NCI-H2227 treated with DMSO at 0.1 percent for 48 hours (cell line): ENCODE data around the gene CELSR2.
"Not testable (repeated sequence)": the region's sequence is repeated elsewhere in the genome, so short reads cannot be mapped to it uniquely, and the experiment has no call there.

ENCODE experiments used
- DNase-seq: peaks from one replicate; lab custom pipeline; 2025; lab: John Stamatoyannopoulos, UW

CELSR2 gene, protein sequence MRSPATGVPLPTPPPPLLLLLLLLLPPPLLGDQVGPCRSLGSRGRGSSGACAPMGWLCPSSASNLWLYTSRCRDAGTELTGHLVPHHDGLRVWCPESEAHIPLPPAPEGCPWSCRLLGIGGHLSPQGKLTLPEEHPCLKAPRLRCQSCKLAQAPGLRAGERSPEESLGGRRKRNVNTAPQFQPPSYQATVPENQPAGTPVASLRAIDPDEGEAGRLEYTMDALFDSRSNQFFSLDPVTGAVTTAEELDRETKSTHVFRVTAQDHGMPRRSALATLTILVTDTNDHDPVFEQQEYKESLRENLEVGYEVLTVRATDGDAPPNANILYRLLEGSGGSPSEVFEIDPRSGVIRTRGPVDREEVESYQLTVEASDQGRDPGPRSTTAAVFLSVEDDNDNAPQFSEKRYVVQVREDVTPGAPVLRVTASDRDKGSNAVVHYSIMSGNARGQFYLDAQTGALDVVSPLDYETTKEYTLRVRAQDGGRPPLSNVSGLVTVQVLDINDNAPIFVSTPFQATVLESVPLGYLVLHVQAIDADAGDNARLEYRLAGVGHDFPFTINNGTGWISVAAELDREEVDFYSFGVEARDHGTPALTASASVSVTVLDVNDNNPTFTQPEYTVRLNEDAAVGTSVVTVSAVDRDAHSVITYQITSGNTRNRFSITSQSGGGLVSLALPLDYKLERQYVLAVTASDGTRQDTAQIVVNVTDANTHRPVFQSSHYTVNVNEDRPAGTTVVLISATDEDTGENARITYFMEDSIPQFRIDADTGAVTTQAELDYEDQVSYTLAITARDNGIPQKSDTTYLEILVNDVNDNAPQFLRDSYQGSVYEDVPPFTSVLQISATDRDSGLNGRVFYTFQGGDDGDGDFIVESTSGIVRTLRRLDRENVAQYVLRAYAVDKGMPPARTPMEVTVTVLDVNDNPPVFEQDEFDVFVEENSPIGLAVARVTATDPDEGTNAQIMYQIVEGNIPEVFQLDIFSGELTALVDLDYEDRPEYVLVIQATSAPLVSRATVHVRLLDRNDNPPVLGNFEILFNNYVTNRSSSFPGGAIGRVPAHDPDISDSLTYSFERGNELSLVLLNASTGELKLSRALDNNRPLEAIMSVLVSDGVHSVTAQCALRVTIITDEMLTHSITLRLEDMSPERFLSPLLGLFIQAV (N-terminal part only)

DNA sequence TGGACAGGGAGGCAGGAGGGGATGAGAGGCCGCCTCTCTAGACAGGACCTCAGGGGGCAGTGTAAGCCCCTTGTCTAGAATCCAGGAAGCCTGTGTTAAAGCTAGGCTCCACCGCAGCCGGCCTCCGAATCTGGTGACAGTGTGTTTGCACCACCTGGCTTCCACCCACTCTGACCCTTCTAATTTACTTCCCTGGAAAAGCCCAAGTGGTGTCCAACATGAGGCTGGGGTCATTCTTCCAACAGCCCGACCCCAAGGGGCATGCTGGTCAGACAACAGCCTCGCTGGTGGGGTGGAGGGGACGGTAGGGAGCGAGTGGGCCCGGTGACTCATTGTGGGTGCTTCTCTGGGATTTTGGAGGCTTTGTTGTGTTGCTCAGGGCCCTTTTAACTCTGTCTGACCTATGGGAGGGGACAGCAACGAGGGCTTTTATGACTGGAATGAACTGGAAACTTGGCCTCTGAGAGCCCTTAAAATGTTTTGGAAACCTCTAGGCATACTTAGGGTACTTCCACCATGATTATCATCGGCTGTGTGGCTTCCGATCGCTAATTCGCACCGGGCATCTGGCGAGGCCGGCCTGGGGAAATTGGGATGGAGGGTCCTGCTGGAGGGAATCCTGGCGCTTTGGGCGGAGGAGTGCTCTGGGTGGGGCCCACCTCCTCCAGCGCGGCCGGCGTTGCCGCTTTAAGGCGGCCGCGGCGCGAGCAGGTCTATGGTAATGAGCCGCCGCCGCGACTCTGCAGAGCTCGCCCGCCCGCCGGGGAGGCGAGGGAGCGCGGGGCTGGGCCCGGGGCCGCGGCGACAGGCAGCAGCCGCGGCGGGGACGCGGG is at the start of gene CELSR2:
Gene CELSR2, plus strand, starts transcription at position 743 of the 833 bp plus-strand sequence. CDS start 541 bp downstream, outside the sequence.
- peak; percentile 46 for DNase-seq

DNA sequence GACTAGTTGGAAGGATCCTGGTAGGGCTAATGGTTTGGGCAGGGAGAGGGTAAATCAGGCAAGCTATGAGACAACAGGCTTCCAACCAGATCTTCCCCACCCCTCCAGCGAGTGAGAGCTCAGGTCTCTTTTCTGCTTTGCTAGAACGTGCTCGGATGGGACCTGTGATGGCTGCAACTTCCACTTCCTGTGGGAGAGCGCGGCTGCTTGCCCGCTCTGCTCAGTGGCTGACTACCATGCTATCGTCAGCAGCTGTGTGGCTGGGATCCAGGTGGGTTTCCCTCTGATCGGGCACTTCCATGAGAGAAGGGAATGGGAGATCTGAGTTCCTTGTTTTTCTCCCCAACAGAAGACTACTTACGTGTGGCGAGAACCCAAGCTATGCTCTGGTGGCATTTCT is 49.6 kb upstream of the CELSR2 start:
- DNase-seq: no peak

DNA sequence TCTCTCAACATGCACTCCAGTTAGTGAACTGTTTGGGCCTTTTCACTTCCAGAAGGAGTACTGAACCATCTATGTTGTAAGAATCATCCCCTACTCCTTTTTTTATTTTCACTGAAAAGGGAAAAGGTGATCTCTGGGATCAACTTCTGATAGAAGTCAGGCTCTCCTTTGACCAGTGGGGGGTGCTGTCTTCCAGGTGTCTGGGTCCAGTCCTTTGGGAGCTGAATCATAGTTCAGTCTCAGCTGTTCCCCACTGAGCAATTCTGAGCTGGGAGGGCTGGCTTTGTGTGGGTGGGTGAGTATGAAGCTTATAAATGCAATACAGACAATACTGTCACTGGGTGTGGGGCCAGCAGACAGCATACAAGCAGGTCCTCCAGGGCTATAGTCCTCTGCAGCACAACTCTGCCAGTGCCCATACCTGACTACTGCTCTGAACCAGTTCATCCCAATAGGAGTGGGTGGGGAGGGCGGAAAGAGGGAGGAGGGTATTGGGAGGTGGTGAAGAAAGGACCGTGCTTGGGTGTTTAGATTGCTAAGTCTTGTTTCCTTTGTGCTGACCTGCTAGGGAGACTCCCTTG is 48.1 kb upstream of the CELSR2 start:
- peak; percentile 28 for DNase-seq

DNA sequence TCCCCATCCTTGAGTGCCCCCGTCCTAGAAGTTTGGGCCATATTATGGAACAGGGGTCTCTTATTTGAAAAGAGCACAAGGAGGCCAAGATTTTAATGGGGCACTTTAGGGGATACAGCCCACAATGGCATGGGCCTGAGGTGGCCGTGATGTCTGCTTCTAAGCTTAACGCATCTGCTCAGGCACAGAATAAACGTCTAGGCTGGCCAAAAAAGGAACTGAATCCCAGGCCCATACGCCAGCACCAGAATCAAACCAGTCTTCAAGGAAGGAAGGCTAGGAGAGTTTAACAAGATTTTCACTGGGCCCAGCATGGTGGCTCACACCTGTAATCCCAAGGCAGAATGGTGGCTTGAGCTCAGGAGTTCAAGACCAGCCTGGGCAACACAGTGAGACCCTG is 44.9 kb upstream of the CELSR2 start:
- no peak for DNase-seq

DNA sequence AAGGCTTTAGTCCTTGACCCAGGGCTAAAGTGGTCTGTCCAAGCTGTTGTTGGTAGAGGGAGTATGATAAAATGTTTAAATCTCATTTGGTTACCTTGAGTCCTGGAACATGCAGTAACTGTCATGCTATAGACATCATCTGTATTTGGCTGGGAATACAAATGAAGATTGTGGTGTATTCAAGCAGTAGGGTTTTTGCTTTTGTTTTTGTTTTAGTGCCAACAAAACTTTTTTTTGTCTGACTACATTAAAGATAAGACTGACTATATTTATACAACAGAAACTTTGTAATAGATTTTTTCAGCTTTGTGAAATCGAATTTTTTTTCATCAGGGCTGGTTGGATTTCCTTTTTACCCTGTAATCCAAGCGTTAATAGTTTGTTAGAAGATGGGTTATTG is 43.0 kb upstream of the CELSR2 start:
- no peak for DNase-seq

DNA sequence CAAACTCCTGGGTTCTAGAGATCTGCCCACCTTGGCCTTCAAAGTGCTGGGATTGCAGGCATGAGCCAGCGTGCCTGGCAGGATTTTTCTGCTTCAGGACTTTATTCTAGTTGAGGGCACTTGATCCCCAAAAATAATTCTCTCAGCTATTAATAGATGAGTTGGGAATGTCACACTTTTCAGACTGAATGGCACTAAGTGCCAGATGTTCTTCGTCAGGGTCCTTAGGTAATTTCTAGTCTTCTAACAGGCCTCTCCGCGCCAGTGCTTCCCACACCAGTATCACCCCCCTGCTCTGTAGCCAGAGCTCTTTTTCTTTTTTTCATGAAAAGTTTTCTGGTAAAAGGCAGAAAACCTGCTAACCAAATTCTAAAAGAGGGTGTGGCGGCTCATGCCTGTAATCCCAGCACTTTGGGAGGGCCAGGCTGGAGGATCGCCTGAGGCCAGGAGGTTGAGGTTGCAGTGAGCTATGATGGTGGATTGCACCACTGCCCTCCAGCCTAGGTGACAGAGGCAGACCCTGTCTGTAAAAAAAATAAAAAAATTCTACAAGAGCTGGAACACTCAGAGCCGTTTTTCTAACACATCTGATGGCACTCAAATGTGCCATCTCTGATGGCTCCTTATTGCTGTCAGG is 41.8 kb upstream of the CELSR2 start:
- DNase-seq: no peak

DNA sequence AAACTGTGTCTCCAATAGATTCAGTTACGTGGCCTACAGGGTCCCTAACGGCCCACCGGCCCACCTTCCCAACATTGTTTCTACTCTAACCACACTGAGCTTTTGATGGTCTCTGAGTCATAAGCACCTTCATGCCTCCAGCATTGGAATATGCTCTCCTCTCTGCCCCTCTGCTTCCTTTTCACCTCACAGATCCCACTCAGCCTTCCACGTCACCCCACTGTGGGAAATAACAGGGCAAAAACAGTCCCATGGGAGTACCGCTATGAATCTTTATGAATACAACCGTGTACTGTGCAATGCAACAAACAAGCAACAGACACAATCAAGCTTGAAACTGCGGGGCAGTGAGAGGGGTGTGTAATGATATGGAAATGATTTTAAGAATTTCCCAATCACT is 40.9 kb upstream of the CELSR2 start:
- DNase-seq: no peak

DNA sequence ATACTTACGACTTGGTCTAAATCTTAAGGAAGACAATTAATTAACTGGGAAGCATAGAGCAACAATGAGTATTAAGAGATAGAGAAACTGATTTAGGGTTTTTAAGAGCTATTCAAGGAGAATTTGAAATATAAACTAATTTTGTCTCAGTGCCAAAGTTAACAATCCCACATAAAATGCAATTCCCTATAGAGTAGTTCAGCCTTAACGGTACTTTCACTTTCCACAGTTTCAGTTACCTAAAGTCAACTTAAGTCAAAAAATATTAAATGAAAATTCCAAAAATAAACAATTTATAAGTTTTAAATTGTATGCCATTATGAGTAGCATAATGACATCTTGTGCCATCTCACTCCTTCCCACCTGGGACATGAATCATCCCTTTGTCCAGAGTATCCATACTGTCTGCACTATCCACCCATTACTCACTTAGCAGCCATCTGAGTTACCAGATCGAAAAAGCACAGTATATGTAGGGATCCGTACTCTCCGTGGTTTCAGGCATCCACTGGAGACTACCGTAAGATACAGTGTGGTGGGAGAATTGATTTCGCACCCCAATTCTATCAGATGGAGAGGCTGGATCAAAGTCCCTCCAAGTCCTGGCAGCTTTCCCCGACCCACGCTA is 40.4 kb upstream of the CELSR2 start:
- DNase-seq: no peak

DNA sequence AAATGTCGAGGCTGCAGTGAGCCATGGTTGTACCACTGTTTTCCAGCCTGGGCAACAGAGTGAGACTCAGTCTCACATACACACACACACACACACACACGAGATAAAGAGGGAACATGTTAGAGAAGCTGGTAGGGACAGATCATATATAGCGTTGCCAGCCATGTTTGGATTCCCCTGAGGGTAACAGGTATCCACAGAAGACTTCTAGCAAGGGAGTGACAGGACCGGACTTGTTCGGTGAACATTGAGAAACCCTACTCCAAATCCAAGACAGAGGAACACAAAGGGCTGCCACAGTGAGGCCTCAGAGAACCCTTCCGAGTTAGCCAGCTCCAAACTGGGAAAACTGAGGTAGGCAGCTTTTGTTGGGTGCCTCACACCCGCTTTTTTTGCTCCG is 39.3 kb upstream of the CELSR2 start:
- DNase-seq: no peak

DNA sequence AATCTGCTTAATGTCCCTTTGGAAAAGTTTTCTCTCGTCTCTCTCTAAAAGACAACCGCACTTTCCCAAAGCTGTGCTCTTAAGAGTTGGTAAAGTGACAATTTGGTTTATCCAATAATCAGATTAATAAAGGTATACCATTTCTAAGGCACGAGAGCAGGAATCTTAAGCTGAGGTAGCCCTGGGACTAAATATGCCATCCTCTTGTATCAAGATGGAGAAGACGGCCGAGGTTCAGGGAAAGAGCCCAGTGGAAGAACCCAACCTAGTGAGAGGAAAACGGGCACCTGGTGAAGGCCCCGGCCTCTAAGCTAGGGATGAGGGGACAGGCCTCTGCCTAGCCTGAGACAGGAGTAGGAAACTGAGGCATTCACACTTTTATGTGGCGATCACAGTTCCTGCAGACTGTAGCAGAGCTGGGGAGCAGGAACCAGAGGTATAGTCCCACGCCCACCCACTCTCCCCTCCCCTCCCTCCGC is 36.0 kb upstream of the CELSR2 start:
- DNase-seq: no peak

DNA sequence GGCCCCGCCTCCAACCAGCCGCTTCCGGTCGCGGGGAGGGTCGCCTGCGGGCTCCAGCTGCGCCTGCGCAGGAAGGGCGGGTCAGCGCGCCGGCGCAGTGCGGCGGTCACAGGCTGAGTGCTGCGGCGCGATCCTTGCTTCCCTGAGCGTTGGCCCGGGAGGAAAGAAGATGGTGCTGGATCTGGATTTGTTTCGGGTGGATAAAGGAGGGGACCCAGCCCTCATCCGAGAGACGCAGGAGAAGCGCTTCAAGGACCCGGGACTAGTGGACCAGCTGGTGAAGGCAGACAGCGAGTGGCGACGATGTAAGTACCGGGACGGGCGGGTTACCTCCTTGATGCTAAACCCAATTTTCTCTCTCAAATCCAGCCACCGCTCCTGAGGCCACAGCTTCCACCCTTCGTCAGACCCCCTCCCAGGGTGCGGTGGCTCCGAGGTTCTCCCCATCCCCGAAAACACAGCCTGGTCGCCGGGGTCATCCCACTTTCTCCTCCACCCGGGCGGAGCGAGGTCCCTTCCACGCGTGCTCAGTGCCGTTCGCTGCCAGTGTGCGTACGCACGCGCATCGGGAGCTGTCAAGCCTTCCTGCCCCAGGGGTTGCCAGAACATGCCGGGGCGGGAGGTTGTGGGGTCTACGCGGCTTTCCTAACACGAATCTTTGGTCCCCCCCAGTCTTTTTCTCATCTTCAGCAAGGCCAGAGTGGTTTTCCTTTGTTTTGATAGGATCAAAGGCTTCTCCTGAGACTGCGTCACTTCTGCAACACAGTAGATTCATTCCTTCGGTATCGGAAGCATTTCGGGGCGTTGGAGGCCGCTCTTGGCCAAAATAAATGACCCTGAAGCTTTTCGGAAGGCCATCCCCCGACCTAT is 35.3 kb upstream of the CELSR2 start, which contains the start of gene SARS1:
Gene SARS1, plus strand, starts transcription at position 95 of the 870 bp plus-strand sequence. Its CDS starts 75 bp downstream, at position 170.
- DNase-seq: peak; percentile 86

DNA sequence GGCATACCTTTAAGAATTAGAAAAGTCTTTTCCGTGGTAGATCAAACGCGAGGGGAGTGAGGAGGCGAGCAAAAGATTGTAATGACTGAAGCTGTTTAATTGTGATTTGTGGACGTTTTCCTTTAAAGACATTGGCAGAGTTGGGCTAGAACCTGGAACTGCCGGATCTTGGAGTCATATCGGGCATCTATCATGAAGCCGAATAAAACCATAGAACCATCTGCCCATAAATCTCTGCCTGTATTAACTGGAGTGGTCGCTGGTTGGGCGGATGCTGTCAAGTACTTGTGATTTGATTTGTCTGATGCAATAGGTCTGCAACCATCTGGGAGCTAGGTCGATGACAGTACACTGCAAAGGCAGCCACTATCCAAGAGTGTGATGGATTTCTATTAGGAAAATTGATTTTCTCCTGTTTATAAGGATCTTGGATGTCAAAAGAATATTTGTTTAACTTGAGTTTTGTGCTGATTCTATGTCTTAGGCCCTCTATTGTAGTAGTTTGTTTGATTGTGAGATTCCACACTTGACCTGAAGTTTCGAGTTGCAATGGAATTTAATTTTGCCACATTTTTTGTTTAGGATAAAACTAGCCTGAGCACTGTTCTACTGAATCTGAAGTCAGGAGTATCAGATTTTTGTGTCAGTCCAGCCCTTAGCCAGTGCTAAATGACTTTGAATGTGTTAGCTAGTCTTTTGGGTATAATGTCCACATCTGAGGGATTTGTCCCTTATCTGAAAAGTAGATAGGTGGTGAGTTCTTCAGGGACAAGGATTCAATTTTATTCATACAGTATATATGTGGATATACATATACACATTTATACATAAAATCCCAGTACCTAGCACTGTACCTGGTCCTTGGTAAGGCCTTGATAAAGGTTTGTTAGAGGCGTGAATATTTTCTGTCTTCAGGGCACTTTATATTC is 34.4 kb upstream of the CELSR2 start:
- peak; percentile 56 for DNase-seq

DNA sequence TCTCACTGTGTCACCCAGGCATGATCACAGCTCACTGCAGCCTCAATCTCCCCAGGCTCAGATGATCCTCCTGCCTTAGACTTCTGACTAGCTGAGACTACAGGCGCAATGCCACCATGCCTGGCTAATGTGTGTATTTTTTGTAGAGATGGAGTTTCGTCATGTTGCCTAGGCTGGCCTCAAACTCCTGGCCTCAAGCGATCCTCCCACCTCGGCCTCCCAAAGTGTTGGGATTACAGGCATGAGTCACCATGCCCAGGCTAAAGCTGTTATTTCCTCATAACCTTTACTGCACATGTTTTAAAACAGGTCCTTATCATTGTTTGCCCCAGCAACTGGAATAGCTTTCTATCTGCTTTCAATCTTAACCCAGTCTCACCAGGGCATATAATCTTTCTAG is 32.7 kb upstream of the CELSR2 start:
- no peak for DNase-seq

DNA sequence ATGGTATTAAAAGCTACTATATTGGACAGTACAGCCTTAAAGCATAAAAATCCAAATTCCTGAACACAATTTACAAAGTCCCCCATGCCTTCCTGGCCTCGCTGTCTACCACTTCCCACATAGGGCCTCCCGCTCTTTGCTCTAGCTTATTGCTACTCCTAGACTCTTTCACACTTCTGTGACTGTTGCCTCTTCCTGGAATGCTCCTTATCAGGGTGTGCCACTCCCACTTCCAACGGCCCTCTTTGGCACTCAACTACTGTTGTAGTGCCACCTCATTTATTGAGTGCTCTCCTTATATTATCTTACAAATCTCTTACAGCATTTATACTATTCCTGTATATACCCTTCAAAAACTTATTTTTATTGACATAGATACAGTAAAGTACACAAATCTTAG is 30.8 kb upstream of the CELSR2 start:
- DNase-seq: no peak

DNA sequence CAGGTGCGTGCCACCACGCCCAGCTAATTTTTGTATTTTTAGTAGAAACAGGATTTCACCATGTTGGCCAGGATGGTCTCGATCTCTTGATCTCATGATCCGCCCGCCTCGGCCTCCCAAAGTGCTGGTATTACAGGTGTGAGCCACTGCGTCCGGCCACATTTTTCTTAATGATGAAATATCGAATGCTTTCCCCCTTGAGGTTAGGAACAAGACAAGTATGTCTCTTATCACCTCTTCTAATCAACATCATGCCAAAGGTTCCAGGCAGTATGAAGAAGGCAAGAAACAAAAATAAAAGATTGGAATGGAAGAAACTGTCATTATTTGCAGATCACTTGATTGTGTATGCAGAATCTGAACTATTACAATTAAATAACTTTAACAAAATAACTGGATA is 28.1 kb upstream of the CELSR2 start:
- DNase-seq: not testable (repeated sequence)

DNA sequence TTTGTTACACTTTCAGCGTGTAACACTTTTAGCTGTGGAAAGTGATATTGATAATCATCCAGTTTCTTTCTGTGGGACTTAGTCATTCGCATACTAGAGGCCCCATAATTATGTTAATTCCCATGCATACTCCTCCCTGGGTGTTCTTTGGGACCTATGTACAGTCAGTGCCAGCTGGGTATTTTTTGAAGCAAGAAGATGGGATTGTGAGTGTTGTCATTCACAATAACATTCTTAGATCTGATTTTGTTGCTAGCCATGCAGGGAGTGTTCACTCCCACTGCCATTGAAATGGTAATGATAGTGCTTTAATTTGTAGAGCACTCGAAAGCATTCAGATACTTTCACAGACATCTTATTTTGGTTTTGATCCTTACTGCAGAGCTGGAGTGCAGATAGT is 24.0 kb upstream of the CELSR2 start:
- peak; percentile 63 for DNase-seq

DNA sequence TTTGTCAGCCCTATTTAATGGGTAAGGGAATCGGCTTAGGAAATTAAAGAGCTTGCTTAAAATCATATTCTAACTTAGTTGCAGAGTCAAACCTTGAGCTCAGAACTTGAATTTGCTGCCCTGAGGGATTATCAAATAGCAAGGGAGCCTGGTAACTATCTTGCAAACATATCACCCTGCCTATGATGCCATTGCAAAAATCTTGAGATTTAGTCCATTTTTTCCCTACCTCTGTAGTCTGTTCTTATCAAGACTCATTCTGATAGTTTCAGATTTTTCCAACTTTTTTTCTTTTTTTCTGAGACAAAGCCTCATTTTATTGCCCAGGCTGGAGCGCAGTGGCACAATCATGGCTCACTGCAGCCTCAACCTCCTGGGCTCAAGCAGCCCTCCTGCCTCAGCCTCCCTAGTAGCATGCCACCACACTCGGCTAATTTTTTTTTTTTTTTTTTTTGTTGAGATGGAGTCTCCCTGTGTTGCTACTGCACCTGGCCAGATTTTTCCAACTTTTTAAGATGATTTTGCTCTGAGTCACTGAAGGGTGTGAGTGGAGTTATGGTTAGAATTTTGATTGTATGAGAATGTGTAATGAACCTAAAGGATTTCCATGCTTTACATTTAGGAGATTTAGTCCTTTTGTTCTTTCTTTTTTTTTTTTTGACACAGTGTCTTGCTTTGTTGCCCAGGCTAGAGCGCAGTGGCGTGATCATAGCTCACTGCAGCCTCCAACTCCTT is 23.5 kb upstream of the CELSR2 start:
- no peak for DNase-seq
